ENCODE results near the gene CBX4. TPM values are rescaled to one million over a fixed set of nuclear protein-coding genes. Genes with fewer than 3 reads are reported as not detected.

The CBX4 gene
- polyA plus RNA-seq, 1 of the 3 experiments (the other 2 are of a cell fraction), result 21.9 TPM

DNA sequence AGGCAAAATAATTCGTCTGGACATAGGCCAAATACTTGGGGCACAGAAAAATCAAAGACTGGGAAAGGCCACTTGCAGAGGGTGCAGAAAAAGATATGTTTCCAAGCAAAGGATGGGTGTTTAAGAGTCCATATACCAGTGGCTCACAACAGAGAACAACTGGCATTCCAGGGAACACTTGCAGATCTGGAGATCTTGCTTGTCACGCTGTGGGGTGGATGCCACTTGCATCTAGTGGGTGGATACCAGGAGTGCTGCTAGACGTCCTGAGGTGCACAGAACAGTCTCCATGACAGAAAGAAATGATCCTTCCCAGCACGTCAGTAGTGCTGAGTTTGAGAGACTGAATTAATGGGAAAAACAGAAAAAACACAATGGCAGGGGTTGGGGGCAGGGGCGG, 50.8 kb downstream of the CBX4 start:
- H3K4me1 ChIP-seq (ENCODE audit: control insufficient read depth in 1 of 2, insufficient read depth in 2 of 2, low read depth in 1 of 2, low read length in 1 of 2), result peaks cover 5 to 43% of the 10 kb centered on the region in 2 experiments; a peak in 3 of 4 replicates
- no peak for DNase-seq
- CTCF ChIA-PET, result interaction anchor here (1.1 to 1.6 kb wide), 3 partner anchors 9 to 23 kb away, joined by 3 to 5 read pairs (median 4); partner anchors contain the start of genes CBX2 and CBX8

More for the DNA sequence above, 50.8 kb downstream of the CBX4 start:
- Histone ChIP-seq H3K9ac (no peak overlapping the region), H4K20me1 (ENCODE audit: insufficient read depth) (peaks cover 17% of the 10 kb centered on the region), H3K27me3 (ENCODE audit: insufficient read depth) (no peaks in the 10 kb centered on the region), H3F3A (replicated peaks; ENCODE audit: insufficient read depth) (peaks cover 12% of the 10 kb centered on the region), H3K79me2 (ENCODE audit: insufficient read depth) (no peaks in the 10 kb centered on the region), H3K27ac (ENCODE audit: low read depth in 2 of 2, low read length in 1 of 2) (no peak overlapping the region; a peak in 1 of 4 replicates), H2AFZ (ENCODE audit: low read depth) (no peak overlapping the region), H3K4me3 (ENCODE audit: low read depth in 2 of 2, low read length in 1 of 2) (no peak overlapping the region), H3K9me2 (no peaks in the 10 kb centered on the region), H3K36me3 (replicated peaks in 1 of 2; ENCODE audit: control insufficient read depth in 1 of 2, insufficient read depth in 2 of 2, low read length in 1 of 2) (peaks cover 0 to 25% of the 10 kb centered on the region in 2 experiments), H3K9me3 (no peaks in the 10 kb centered on the region), H3K4me2 (no peak overlapping the region)
- TF ChIP-seq SMC3 (IDR thresholded peaks at IDR 0.05; ENCODE audit: low read depth, low read length) (no peak), RFX5 (IDR thresholded peaks at IDR 0.05; ENCODE audit: low read length) (no peak), TEAD4 (IDR thresholded peaks at IDR 0.05; ENCODE audit: borderline replicate concordance, insufficient read depth) (no peak), GABPA (IDR thresholded peaks at IDR 0.05; ENCODE audit: low read depth) (no peak), FOXM1 (IDR thresholded peaks at IDR 0.05; ENCODE audit: low read depth) (no peak), MEF2A (IDR thresholded peaks at IDR 0.05; ENCODE audit: borderline replicate concordance, low read depth) (no peak), CHD2 (IDR thresholded peaks at IDR 0.05; ENCODE audit: low read length, partially characterized antibody) (no peak), TCF12 (IDR thresholded peaks at IDR 0.05) (no peak), SIN3A (IDR thresholded peaks at IDR 0.05; ENCODE audit: borderline replicate concordance, low read depth, low read length) (no peak), NRF1 (IDR thresholded peaks at IDR 0.05; ENCODE audit: low read depth, low read length) (no peak), EP300 (IDR thresholded peaks at IDR 0.05; ENCODE audit: borderline replicate concordance in 1 of 2, low read depth in 1 of 2, low read length in 1 of 2) (no peak), FOSL2 (IDR thresholded peaks at IDR 0.05; ENCODE audit: borderline replicate concordance, low read depth) (no peak), TAF1 (IDR thresholded peaks at IDR 0.05; ENCODE audit: borderline replicate concordance, low read depth, low read length) (no peak)
- TF ChIP-seq, protein P1, sequence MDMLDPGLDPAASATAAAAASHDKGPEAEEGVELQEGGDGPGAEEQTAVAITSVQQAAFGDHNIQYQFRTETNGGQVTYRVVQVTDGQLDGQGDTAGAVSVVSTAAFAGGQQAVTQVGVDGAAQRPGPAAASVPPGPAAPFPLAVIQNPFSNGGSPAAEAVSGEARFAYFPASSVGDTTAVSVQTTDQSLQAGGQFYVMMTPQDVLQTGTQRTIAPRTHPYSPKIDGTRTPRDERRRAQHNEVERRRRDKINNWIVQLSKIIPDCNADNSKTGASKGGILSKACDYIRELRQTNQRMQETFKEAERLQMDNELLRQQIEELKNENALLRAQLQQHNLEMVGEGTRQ (IDR thresholded peaks at IDR 0.05; ENCODE audit: borderline replicate concordance, low read depth, low read length), result no peak
- TF ChIP-seq, protein P2, sequence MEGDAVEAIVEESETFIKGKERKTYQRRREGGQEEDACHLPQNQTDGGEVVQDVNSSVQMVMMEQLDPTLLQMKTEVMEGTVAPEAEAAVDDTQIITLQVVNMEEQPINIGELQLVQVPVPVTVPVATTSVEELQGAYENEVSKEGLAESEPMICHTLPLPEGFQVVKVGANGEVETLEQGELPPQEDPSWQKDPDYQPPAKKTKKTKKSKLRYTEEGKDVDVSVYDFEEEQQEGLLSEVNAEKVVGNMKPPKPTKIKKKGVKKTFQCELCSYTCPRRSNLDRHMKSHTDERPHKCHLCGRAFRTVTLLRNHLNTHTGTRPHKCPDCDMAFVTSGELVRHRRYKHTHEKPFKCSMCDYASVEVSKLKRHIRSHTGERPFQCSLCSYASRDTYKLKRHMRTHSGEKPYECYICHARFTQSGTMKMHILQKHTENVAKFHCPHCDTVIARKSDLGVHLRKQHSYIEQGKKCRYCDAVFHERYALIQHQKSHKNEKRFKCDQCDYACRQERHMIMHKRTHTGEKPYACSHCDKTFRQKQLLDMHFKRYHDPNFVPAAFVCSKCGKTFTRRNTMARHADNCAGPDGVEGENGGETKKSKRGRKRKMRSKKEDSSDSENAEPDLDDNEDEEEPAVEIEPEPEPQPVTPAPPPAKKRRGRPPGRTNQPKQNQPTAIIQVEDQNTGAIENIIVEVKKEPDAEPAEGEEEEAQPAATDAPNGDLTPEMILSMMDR (IDR thresholded peaks at IDR 0.05), result no peak
- TF ChIP-seq, protein P3, sequence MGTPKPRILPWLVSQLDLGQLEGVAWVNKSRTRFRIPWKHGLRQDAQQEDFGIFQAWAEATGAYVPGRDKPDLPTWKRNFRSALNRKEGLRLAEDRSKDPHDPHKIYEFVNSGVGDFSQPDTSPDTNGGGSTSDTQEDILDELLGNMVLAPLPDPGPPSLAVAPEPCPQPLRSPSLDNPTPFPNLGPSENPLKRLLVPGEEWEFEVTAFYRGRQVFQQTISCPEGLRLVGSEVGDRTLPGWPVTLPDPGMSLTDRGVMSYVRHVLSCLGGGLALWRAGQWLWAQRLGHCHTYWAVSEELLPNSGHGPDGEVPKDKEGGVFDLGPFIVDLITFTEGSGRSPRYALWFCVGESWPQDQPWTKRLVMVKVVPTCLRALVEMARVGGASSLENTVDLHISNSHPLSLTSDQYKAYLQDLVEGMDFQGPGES (IDR thresholded peaks at IDR 0.05; ENCODE audit: low read depth, low read length), result no peak
- TF ChIP-seq, protein P4, sequence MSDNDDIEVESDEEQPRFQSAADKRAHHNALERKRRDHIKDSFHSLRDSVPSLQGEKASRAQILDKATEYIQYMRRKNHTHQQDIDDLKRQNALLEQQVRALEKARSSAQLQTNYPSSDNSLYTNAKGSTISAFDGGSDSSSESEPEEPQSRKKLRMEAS (IDR thresholded peaks at IDR 0.05; ENCODE audit: low read depth), result no peak
- POLR2A ChIA-PET, result interaction anchor here (1.0 kb wide), 1 partner anchor 56 kb away, joined by 3 read pairs; no protein-coding TSS in a partner anchor
- 67% methylated on average over 5 of the region's 5 CpGs for whole genome bisulfite sequencing (ENCODE audit: low lambda C conversion rate)

Measured in SK-N-SH (cell line).